ENCODE data around the gene UFSP2. TPM values are rescaled to one million over a fixed set of nuclear protein-coding genes. Genes with fewer than 3 reads are reported as not detected.

The UFSP2 gene, protein sequence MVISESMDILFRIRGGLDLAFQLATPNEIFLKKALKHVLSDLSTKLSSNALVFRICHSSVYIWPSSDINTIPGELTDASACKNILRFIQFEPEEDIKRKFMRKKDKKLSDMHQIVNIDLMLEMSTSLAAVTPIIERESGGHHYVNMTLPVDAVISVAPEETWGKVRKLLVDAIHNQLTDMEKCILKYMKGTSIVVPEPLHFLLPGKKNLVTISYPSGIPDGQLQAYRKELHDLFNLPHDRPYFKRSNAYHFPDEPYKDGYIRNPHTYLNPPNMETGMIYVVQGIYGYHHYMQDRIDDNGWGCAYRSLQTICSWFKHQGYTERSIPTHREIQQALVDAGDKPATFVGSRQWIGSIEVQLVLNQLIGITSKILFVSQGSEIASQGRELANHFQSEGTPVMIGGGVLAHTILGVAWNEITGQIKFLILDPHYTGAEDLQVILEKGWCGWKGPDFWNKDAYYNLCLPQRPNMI
- total RNA-seq: 10 to 100 TPM; 23.5 to 32.9 TPM

GRCh38 chr4:185425647-185426352 is at the start of gene UFSP2:
Gene UFSP2, minus strand, starts transcription at chr4:185425964. Its CDS starts 96 bp downstream, at chr4:185425868.
- no peaks in the 10 kb centered on the region for H3K9me3 Mint-ChIP-seq
- H3K4me3 Mint-ChIP-seq: peak within 1 kb of the TSS; percentile 85
- H3K36me3 Mint-ChIP-seq (ENCODE audit: low read depth): peaks cover 49% of the 10 kb centered on the region
- H3K4me1 Mint-ChIP-seq: peaks cover 19% of the 10 kb centered on the region
- ATAC-seq (replicated peaks): peak; percentile 92
- H3K27me3 Mint-ChIP-seq: no peaks in the 10 kb centered on the region
- H3K27ac Mint-ChIP-seq: peak within 1 kb of the TSS; percentile 85

DNA sequence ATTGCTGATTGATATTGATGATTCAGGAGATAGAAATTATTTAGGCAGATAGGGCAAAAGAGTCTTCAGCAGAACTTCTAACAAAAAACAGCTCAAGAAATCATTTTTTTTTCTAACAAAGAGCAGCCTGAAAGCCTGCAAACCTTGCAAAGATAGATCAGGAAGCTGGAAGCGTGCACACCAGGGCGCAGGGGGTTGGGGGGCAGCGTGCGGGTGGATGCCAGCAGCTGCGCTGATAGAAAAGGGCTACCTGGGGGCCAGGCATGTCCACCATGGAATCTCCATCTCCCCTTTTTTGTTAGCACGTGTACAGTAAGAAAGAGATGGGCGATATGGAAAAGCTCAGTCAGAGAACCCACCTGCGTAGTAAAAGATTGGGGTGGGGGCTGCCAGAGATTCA is 47.5 kb upstream of the UFSP2 start:
- H3K36me3 Mint-ChIP-seq (ENCODE audit: low read depth): no peaks in the 10 kb centered on the region

GRCh38 chr4:185472103-185472542 is 46.4 kb upstream of the UFSP2 start:
- Mint-ChIP-seq H3K36me3 (ENCODE audit: low read depth) (no peaks in the 10 kb centered on the region), H3K27ac (no peak overlapping the region), H3K4me3 (peak overlapping the region; percentile 84), H3K27me3 (peaks cover 5% of the 10 kb centered on the region), H3K4me1 (peaks cover 4% of the 10 kb centered on the region), H3K9me3 (no peaks in the 10 kb centered on the region)
- no peak for ATAC-seq (replicated peaks)

More for the DNA sequence above, 47.5 kb upstream of the UFSP2 start:
- no peak overlapping the region for H3K27ac Mint-ChIP-seq
- H3K9me3 Mint-ChIP-seq: no peaks in the 10 kb centered on the region
- peaks cover 4% of the 10 kb centered on the region for H3K4me1 Mint-ChIP-seq
- peaks cover 13% of the 10 kb centered on the region for H3K27me3 Mint-ChIP-seq
- no peak overlapping the region for H3K4me3 Mint-ChIP-seq
- ATAC-seq (replicated peaks): no peak

GRCh38 chr4:185471235-185472102 is 45.7 kb upstream of the UFSP2 start, which contains the start of gene CCDC110:
Gene CCDC110, minus strand, starts transcription at chr4:185471733. Its CDS starts 50 bp downstream, at chr4:185471683.
- peak; percentile 94 for ATAC-seq (replicated peaks)
- Mint-ChIP-seq H3K4me3 (peak within 1 kb of the TSS; percentile 84), H3K36me3 (ENCODE audit: low read depth) (no peaks in the 10 kb centered on the region), H3K9me3 (no peaks in the 10 kb centered on the region), H3K4me1 (peaks cover 4% of the 10 kb centered on the region), H3K27me3 (no peaks in the 10 kb centered on the region), H3K27ac (no peak within 1 kb of the TSS)

- Mint-ChIP-seq H3K27ac (no peak overlapping the region), H3K27me3 (no peaks in the 10 kb centered on the region), H3K4me1 (peaks cover 4% of the 10 kb centered on the region), H3K36me3 (ENCODE audit: low read depth) (no peaks in the 10 kb centered on the region), H3K9me3 (no peaks in the 10 kb centered on the region), H3K4me3 (peak overlapping the region; percentile 84)
- peak; percentile 18 for ATAC-seq (replicated peaks)
Observed at GRCh38 chr4:185470501-185471195, 44.9 kb upstream of the UFSP2 start.

GRCh38 chr4:185469580-185470154 is 43.9 kb upstream of the UFSP2 start:
- Mint-ChIP-seq H3K27me3 (no peaks in the 10 kb centered on the region), H3K4me3 (no peak overlapping the region), H3K4me1 (peaks cover 4% of the 10 kb centered on the region), H3K9me3 (no peaks in the 10 kb centered on the region), H3K27ac (no peak overlapping the region), H3K36me3 (ENCODE audit: low read depth) (no peaks in the 10 kb centered on the region)
- ATAC-seq (replicated peaks): no peak

DNA sequence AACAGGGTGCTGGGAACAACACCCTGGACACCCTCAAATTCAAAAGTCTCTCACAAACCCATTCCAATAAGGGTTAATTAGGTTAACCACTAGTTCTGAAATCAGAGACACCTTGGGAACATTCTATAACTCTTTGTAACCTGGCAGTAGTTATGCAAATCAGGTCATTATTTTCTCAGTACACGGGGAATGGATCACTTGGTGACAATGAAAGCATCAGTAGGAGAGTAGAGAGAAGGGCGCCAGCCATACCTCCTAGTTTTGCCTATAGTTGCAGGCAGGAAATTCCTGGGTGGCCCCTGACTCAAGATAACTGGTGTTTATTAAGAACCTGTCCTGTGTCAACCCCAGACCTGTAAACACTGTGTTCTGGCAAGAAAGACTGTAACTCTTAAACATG is 43.2 kb upstream of the UFSP2 start:
- Mint-ChIP-seq H3K4me1 (peaks cover 4% of the 10 kb centered on the region), H3K9me3 (no peaks in the 10 kb centered on the region), H3K4me3 (no peak overlapping the region), H3K27me3 (no peaks in the 10 kb centered on the region), H3K36me3 (ENCODE audit: low read depth) (no peaks in the 10 kb centered on the region), H3K27ac (no peak overlapping the region)
- no peak for ATAC-seq (replicated peaks)

DNA sequence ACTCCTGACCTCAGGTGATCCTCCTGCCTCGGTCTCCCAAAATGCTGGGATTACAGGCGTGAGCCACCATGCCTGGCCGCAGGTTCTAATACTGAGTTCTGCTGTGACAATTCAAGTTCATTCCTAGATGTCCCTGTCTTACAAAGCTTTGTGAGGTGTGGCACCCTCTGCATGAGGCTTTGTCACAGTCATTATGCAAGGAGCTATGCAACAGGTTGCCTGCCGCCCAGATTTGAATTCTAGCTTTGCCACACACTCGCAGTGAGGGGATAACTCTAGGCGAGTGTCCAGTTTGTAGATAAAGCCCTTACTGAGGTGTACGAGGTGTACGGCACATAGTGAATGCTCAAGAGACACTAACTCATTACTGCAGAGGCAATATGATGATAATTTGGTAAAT is 42.2 kb upstream of the UFSP2 start:
- Mint-ChIP-seq H3K4me3 (no peak overlapping the region), H3K36me3 (ENCODE audit: low read depth) (no peaks in the 10 kb centered on the region), H3K9me3 (no peaks in the 10 kb centered on the region), H3K4me1 (peaks cover 4% of the 10 kb centered on the region), H3K27me3 (no peaks in the 10 kb centered on the region), H3K27ac (no peak overlapping the region)
- no peak for ATAC-seq (replicated peaks)

DNA sequence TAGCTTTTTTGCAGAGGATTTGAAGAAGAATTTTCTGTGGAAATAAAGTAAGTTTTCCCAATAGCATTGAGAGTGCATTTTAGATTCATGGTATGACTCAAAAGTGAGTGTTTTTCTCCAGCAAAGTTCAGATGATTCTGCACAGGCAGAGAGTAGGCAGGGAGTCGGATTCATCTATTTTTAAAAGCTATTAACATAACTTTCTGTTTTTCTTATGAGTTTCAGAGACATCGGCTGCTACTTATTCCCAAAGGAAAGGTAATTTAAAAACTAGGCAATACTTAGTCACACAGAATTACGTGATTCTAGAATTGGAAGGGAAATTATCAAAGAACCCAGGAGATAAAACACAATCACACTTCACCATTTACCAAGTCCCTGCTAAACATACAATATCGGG is 41.3 kb upstream of the UFSP2 start:
- Mint-ChIP-seq H3K36me3 (ENCODE audit: low read depth) (no peaks in the 10 kb centered on the region), H3K27ac (no peak overlapping the region), H3K9me3 (no peaks in the 10 kb centered on the region), H3K4me1 (peaks cover 4% of the 10 kb centered on the region), H3K4me3 (no peak overlapping the region), H3K27me3 (no peaks in the 10 kb centered on the region)
- no peak for ATAC-seq (replicated peaks)

DNA sequence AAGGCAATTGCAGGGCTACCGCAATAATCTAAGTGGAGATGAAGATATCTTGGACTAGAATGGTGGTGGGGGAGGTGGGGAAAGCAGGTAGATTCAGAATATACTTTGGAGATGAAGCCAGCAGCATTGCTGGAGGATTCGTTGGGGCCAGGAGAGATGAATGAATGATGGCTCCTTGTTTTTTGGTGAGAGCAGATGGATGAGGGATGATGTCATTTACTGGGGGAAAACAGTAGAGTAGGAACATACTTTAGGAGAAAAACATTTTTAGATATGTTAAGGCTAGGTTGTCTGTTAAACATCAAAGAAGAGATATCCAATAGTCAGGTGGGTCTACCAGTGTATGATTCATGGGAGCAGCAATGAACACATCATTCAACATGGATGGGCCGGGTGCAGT is 39.9 kb upstream of the UFSP2 start:
- ATAC-seq (replicated peaks): no peak
- Mint-ChIP-seq H3K4me3 (no peak overlapping the region), H3K27me3 (peaks cover 3% of the 10 kb centered on the region), H3K36me3 (ENCODE audit: low read depth) (no peaks in the 10 kb centered on the region), H3K27ac (no peak overlapping the region), H3K9me3 (no peaks in the 10 kb centered on the region), H3K4me1 (peaks cover 4% of the 10 kb centered on the region)

- no peaks in the 10 kb centered on the region for H3K9me3 Mint-ChIP-seq
- H3K4me3 Mint-ChIP-seq: no peak overlapping the region
- H3K36me3 Mint-ChIP-seq (ENCODE audit: low read depth): no peaks in the 10 kb centered on the region
- H3K27ac Mint-ChIP-seq: no peak overlapping the region
- peaks cover 6% of the 10 kb centered on the region for H3K27me3 Mint-ChIP-seq
- peaks cover 4% of the 10 kb centered on the region for H3K4me1 Mint-ChIP-seq
- no peak for ATAC-seq (replicated peaks)
Observed at GRCh38 chr4:185464887-185465286, 39.1 kb upstream of the UFSP2 start.

- ATAC-seq (replicated peaks): no peak
- H3K27ac Mint-ChIP-seq: no peak overlapping the region
- no peaks in the 10 kb centered on the region for H3K4me1 Mint-ChIP-seq
- no peaks in the 10 kb centered on the region for H3K36me3 Mint-ChIP-seq (ENCODE audit: low read depth)
- peaks cover 6% of the 10 kb centered on the region for H3K27me3 Mint-ChIP-seq
- no peaks in the 10 kb centered on the region for H3K9me3 Mint-ChIP-seq
- H3K4me3 Mint-ChIP-seq: no peak overlapping the region
Observed at GRCh38 chr4:185464183-185464582, 38.4 kb upstream of the UFSP2 start.

GRCh38 chr4:185463541-185463940 is 37.8 kb upstream of the UFSP2 start:
- no peak for ATAC-seq (replicated peaks)
- peaks cover 6% of the 10 kb centered on the region for H3K27me3 Mint-ChIP-seq
- H3K36me3 Mint-ChIP-seq (ENCODE audit: low read depth): no peaks in the 10 kb centered on the region
- H3K27ac Mint-ChIP-seq: no peak overlapping the region
- no peak overlapping the region for H3K4me3 Mint-ChIP-seq
- no peaks in the 10 kb centered on the region for H3K9me3 Mint-ChIP-seq
- no peaks in the 10 kb centered on the region for H3K4me1 Mint-ChIP-seq

All from activated T-helper 17 cell treated with anti-CD3 and anti-CD28 coated beads, Interleukin-2, amount 50 U/mL, for 72 hours (primary cell).